Measurements from ENCODE around the gene CXCL9.
"Not testable (repeated sequence)": the region's sequence is repeated elsewhere in the genome, so short reads cannot be mapped to it uniquely, and the experiment has no call there.

DNA sequence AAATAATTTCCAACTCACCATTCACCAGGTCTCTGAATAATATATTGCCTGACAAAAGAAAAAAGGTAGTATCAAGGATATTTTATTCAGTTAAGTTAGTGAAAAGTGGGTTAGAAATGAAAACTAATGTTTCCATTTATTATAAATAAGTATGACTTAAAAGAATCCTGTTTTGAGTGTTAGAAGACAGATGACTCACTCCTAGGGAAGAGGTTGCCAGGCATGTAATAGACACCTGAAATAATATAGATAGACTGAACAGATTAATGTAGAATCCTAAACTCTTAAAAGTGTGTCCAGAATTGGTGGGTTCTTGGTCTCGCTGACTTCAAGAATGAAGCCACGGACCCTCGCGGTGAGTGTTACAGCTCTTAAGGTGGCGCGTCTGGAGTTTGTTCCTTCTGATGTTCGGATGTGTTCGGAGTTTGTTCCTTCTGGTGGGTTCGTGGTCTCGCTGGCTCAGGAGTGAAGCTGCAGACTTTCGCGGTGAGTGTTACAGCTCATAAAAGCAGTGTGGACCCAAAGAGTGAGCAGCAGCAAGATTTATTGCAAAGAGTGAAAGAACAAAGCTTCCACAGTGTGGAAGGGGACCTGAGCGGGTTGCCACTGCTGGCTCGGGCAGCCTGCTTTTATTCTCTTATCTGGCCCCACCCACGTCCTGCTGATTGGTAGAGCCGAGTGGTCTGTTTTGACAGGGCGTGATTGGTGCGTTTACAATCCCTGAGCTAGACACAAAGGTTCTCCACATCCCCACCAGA lies 35.1 kb upstream of the CXCL9 start:
- TF ChIP-seq ZNF274 (IDR thresholded peaks at IDR 0.05; ENCODE audit: low read depth, low read length); YY1 (IDR thresholded peaks at IDR 0.05; ENCODE audit: insufficient read depth, insufficient read length): not testable (repeated sequence)

Data from NT2/D1 (cell line).